ENCODE measurements around the gene AP2A2.

The AP2A2 gene

DNA sequence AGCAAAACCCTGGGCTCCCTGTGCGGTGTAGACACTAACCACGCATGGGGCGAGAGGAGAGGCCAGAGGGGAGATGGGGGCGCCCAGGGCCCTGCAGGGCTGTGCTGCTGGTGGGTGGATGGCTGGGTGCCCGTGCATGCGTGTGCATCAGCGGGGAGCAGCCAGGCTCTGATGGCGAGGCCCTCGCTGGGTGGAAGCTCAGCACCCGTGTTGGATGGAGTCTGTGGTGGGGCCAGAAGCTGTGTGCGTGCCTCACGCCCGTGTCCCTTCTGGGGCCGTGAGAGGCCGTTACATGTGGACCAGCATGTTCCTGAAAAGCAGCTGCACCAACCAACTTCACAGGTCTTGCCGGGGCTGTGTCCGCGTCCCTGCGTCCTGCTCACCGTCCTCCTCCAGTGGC, 77.5 kb downstream of the AP2A2 start:
- no peak overlapping the region for H3K4me2 ChIP-seq (ENCODE audit: low read length)
- H3K27me3 ChIP-seq (ENCODE audit: control insufficient read depth, low read length), result no peaks in the 10 kb centered on the region
- no peaks in the 10 kb centered on the region for H3K4me1 ChIP-seq (ENCODE audit: control insufficient read depth, low read length)
- peaks cover 3% of the 10 kb centered on the region; the same call in 1 of the 2 replicates for H4K20me1 ChIP-seq (ENCODE audit: control insufficient read depth, insufficient read depth, low read depth, low read length)
- no peak overlapping the region for H3K4me3 ChIP-seq (ENCODE audit: low read length)
- H3K9me3 ChIP-seq (ENCODE audit: control insufficient read depth, insufficient read depth, low read length), result no peaks in the 10 kb centered on the region
- peaks cover 21% of the 10 kb centered on the region for H3K36me3 ChIP-seq (ENCODE audit: control insufficient read depth, low read length)
- no peak for TF ChIP-seq EZH2phosphoT487 (IDR thresholded peaks at IDR 0.05; ENCODE audit: borderline replicate concordance, low read length)
- TF ChIP-seq, protein P1, sequence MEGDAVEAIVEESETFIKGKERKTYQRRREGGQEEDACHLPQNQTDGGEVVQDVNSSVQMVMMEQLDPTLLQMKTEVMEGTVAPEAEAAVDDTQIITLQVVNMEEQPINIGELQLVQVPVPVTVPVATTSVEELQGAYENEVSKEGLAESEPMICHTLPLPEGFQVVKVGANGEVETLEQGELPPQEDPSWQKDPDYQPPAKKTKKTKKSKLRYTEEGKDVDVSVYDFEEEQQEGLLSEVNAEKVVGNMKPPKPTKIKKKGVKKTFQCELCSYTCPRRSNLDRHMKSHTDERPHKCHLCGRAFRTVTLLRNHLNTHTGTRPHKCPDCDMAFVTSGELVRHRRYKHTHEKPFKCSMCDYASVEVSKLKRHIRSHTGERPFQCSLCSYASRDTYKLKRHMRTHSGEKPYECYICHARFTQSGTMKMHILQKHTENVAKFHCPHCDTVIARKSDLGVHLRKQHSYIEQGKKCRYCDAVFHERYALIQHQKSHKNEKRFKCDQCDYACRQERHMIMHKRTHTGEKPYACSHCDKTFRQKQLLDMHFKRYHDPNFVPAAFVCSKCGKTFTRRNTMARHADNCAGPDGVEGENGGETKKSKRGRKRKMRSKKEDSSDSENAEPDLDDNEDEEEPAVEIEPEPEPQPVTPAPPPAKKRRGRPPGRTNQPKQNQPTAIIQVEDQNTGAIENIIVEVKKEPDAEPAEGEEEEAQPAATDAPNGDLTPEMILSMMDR (IDR thresholded peaks at IDR 0.05; ENCODE audit: low read depth, low read length, poor library complexity, severe bottlenecking), result no peak
- H3F3A ChIP-seq (ENCODE audit: control insufficient read depth, insufficient read depth), result no peaks in the 10 kb centered on the region
- no peaks in the 10 kb centered on the region for H3K9me2 ChIP-seq (replicated peaks; ENCODE audit: control insufficient read depth, low read length)
- H3K79me2 ChIP-seq (ENCODE audit: control insufficient read depth, low read length), result no peaks in the 10 kb centered on the region
- H3K27ac ChIP-seq (ENCODE audit: low read depth, low read length), result no peak overlapping the region

DNA sequence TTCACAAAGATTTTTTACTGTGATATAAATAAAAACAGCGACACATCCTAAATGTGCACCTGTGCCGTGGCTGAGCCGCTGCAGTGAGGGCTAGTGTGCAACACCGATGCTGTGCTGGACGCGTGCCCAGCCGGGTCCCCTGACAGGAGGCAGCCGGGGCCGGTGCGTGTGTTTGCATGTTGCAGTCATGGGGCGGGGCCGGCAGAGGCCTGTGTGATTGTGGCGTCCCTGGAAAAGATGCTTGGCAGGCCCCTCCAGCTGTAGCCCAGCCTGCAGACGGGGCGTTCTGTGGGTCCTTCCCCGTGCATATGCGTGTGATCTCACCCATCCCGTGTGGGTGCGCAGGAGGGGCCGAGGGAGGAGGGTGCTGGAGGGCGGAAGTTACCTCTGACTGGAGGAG, 80.3 kb downstream of the AP2A2 start:
- Histone ChIP-seq H3K36me3 (ENCODE audit: control insufficient read depth, low read length) (peaks cover 34% of the 10 kb centered on the region), H3K4me2 (ENCODE audit: low read length) (no peak overlapping the region)
- TF ChIP-seq, protein P1 (IDR thresholded peaks at IDR 0.05; ENCODE audit: low read depth, low read length, poor library complexity, severe bottlenecking), result no peak
- no peak for TF ChIP-seq EZH2phosphoT487 (IDR thresholded peaks at IDR 0.05; ENCODE audit: borderline replicate concordance, low read length)

DNA sequence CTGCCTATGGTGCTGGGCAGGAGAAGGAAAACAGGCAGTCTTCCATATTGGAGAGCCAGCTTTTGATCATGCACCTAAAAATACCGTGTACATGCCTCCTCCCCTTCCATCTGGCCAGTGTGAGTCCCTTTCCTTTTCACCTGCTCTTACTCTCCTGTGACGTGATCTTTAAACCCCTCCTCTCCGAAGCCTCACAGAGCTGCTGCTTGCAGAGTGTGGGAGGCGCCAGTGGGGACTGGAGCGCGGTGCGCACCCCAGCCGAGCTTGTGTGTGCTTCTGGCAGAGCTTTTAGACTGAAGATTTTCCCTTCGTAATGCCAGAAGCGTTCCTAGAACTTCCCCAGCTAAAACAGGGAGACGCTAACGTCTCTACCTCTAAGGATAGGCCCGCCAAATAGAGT, 81.1 kb downstream of the AP2A2 start:
- Histone ChIP-seq H3K9me3 (ENCODE audit: control insufficient read depth, insufficient read depth, low read length) (no peaks in the 10 kb centered on the region), H3K36me3 (ENCODE audit: control insufficient read depth, low read length) (peaks cover 41% of the 10 kb centered on the region), H3K4me2 (ENCODE audit: low read length) (no peak overlapping the region), H3K4me3 (ENCODE audit: low read length) (no peak overlapping the region), H3K27me3 (ENCODE audit: control insufficient read depth, low read length) (no peaks in the 10 kb centered on the region), H3K27ac (ENCODE audit: low read depth, low read length) (no peak overlapping the region), H3K79me2 (ENCODE audit: control insufficient read depth, low read length) (no peaks in the 10 kb centered on the region), H4K20me1 (ENCODE audit: control insufficient read depth, insufficient read depth, low read depth, low read length) (peaks cover 3% of the 10 kb centered on the region; the same call in 1 of the 2 replicates), H3F3A (ENCODE audit: control insufficient read depth, insufficient read depth) (no peaks in the 10 kb centered on the region), H3K9me2 (replicated peaks; ENCODE audit: control insufficient read depth, low read length) (no peaks in the 10 kb centered on the region), H3K4me1 (ENCODE audit: control insufficient read depth, low read length) (no peaks in the 10 kb centered on the region)
- TF ChIP-seq, protein P1 (IDR thresholded peaks at IDR 0.05; ENCODE audit: low read depth, low read length, poor library complexity, severe bottlenecking), result no peak
- TF ChIP-seq EZH2phosphoT487 (IDR thresholded peaks at IDR 0.05; ENCODE audit: borderline replicate concordance, low read length), result no peak

More for the DNA sequence above, 80.3 kb downstream of the AP2A2 start:
- Histone ChIP-seq H3K9me3 (ENCODE audit: control insufficient read depth, insufficient read depth, low read length) (no peaks in the 10 kb centered on the region), H3K4me3 (ENCODE audit: low read length) (no peak overlapping the region), H3K9me2 (replicated peaks; ENCODE audit: control insufficient read depth, low read length) (no peaks in the 10 kb centered on the region), H3F3A (ENCODE audit: control insufficient read depth, insufficient read depth) (no peaks in the 10 kb centered on the region), H3K4me1 (ENCODE audit: control insufficient read depth, low read length) (no peaks in the 10 kb centered on the region), H3K79me2 (ENCODE audit: control insufficient read depth, low read length) (no peaks in the 10 kb centered on the region), H3K27me3 (ENCODE audit: control insufficient read depth, low read length) (no peaks in the 10 kb centered on the region), H4K20me1 (ENCODE audit: control insufficient read depth, insufficient read depth, low read depth, low read length) (peaks cover 3% of the 10 kb centered on the region; the same call in 1 of the 2 replicates), H3K27ac (ENCODE audit: low read depth, low read length) (no peak overlapping the region)
